SK-N-SH (cell line): ENCODE results near the gene SRGN. TPM values are rescaled to one million over a fixed set of nuclear protein-coding genes. Genes with fewer than 3 reads are reported as not detected.

ENCODE experiments used
- CTCF ChIA-PET: fragments of 300-600, 350-600 bp; formaldehyde crosslinking; extraction: SDS; loops from one replicate; lab custom pipeline; 2021; lab: Yijun Ruan, JAX
- POLR2A ChIA-PET: fragments of 350-600 bp; sonication (Branson Sonifier 250); formaldehyde crosslinking; extraction: SDS; loops from one replicate; lab custom pipeline; 2020; ENCODE audit warnings: antibody characterized with exemption, inconsistent platforms; lab: Yijun Ruan, JAX
- DNase-seq: peaks from one replicate; pipeline ENCODE4 v3.0.0; 2012
- H2AFZ ChIP-seq: fragments of 200-600 bp; sonication (generic); 2 replicates; pipeline ENCODE4 v1.8.1; 2016; ENCODE audit warnings: antibody characterized with exemption, mild to moderate bottlenecking, low read depth
- H3F3A ChIP-seq: fragments of 200-600 bp; sonication (generic); replicated peaks from 2 replicates; pipeline ENCODE3; 2016; ENCODE audit warnings: antibody characterized with exemption, mild to moderate bottlenecking; ENCODE audit not compliant: insufficient read depth
- H3K27ac ChIP-seq, 2 experiments: fragments of 200-500 bp in 1 of 2; fragments of 200-600 bp in 1 of 2; sonication (Bioruptor generic) in 1 of 2; sonication (generic), shearing (Covaris generic) in 1 of 2; 2 replicates each; pipeline versions ENCODE4 v1.5.1 to v1.6.1; 2014 to 2016; ENCODE audit warnings: low read depth in 2 of 2, inconsistent platforms in 1 of 2, low read length in 1 of 2, mild to moderate bottlenecking in 1 of 2, mixed read lengths in 1 of 2
- H3K27me3 ChIP-seq: fragments of 200-600 bp; sonication (generic), shearing (Covaris generic); 2 replicates; pipeline ENCODE4 v1.6.1; 2016; ENCODE audit warnings: mixed run types; ENCODE audit not compliant: insufficient read depth
- H3K36me3 ChIP-seq, 2 experiments: fragments of 200-500 bp in 1 of 2; fragments of 200-600 bp in 1 of 2; sonication (Bioruptor generic) in 1 of 2; sonication (generic) in 1 of 2; replicated peaks in 1 of 2; 2 replicates each; pipeline versions ENCODE3 to v1.5.1; 2014 to 2016; ENCODE audit warnings: low read length in 1 of 2, mild to moderate bottlenecking in 1 of 2; ENCODE audit not compliant: insufficient read depth in 2 of 2, control insufficient read depth in 1 of 2
- H3K4me1 ChIP-seq, 2 experiments: fragments of 200-500 bp in 1 of 2; fragments of 200-600 bp in 1 of 2; sonication (Bioruptor generic) in 1 of 2; sonication (generic), shearing (Covaris generic) in 1 of 2; 2 replicates each; pipeline versions ENCODE4 v1.5.1 to v1.6.1; 2014 to 2016; ENCODE audit warnings: low read depth in 1 of 2, low read length in 1 of 2, mixed run types in 1 of 2; ENCODE audit not compliant: insufficient read depth in 2 of 2, control insufficient read depth in 1 of 2
- H3K4me2 ChIP-seq: fragments of 200-600 bp; sonication (generic), shearing (Covaris generic); 2 replicates; pipeline ENCODE4 v1.6.1; 2017; ENCODE audit warnings: mixed run types
- H3K4me3 ChIP-seq, 2 experiments: fragments of 200-500 bp in 1 of 2; fragments of 200-600 bp in 1 of 2; sonication (Bioruptor generic) in 1 of 2; sonication (generic), shearing (Covaris generic) in 1 of 2; 2 replicates each; pipeline versions ENCODE4 v1.5.1 to v1.8.1; 2014 to 2016; ENCODE audit warnings: low read depth in 2 of 2, inconsistent platforms in 1 of 2, low read length in 1 of 2, mild to moderate bottlenecking in 1 of 2, mixed read lengths in 1 of 2, moderate library complexity in 1 of 2
- H3K79me2 ChIP-seq: fragments of 200-600 bp; sonication (generic); 2 replicates; pipeline ENCODE4 v1.8.1; 2017; ENCODE audit warnings: mild to moderate bottlenecking; ENCODE audit not compliant: insufficient read depth
- H3K9ac ChIP-seq: fragments of 200-600 bp; sonication (generic); 2 replicates; pipeline ENCODE4 v1.6.1; 2017; ENCODE audit warnings: mixed run types
- H3K9me2 ChIP-seq: fragments of 200-600 bp; sonication (generic); 2 replicates; pipeline ENCODE4 v1.6.1; 2017; ENCODE audit warnings: mixed run types
- H3K9me3 ChIP-seq: fragments of 200-600 bp; sonication (generic); 2 replicates; pipeline ENCODE4 v1.6.1; 2017; ENCODE audit warnings: mixed run types, mild to moderate bottlenecking, moderate library complexity
- H4K20me1 ChIP-seq: fragments of 200-600 bp; sonication (generic); 2 replicates; pipeline ENCODE4 v1.6.1; 2017; ENCODE audit warnings: mild to moderate bottlenecking, mixed run types; ENCODE audit not compliant: insufficient read depth
- CHD2 ChIP-seq: fragments of 150-350 bp; IDR thresholded peaks from 2 replicates; pipeline ENCODE4 v1.6.1; 2018; ENCODE audit warnings: low read length; ENCODE audit not compliant: partially characterized antibody
- EP300 ChIP-seq, 2 experiments: IDR thresholded peaks; 2 replicates each; pipeline versions ENCODE4 v1.4.0 to v1.6.1; 2012; ENCODE audit warnings: borderline replicate concordance in 1 of 2, low read depth in 1 of 2, low read length in 1 of 2
- EZH2phosphoT487 ChIP-seq: fragments of 200-600 bp; sonication (generic); IDR thresholded peaks from 2 replicates; pipeline ENCODE4 v1.6.1; 2017; ENCODE audit warnings: low read depth, mixed run types, mild to moderate bottlenecking, antibody characterized with exemption, moderate library complexity, borderline replicate concordance
- GABPA ChIP-seq: IDR thresholded peaks from 2 replicates; pipeline ENCODE4 v1.4.0; 2012; ENCODE audit warnings: low read depth, mild to moderate bottlenecking
- MAX ChIP-seq: IDR thresholded peaks from 2 replicates; pipeline ENCODE4 v1.4.0; 2012; ENCODE audit warnings: low read depth
- MEF2A ChIP-seq: IDR thresholded peaks from 2 replicates; pipeline ENCODE4 v1.4.0; 2012; ENCODE audit warnings: low read depth, borderline replicate concordance
- NFIC ChIP-seq: IDR thresholded peaks from 2 replicates; pipeline ENCODE4 v1.4.0; 2012; ENCODE audit warnings: borderline replicate concordance
- NRF1 ChIP-seq: IDR thresholded peaks from 2 replicates; pipeline ENCODE4 v1.6.1; 2012; ENCODE audit warnings: low read depth, mild to moderate bottlenecking, low read length
- RAD21 ChIP-seq: IDR thresholded peaks from 2 replicates; pipeline ENCODE4 v1.6.1; 2012; ENCODE audit warnings: mild to moderate bottlenecking, low read length
- REST ChIP-seq: IDR thresholded peaks from 2 replicates; pipeline ENCODE4 v1.6.1; 2012; ENCODE audit warnings: mild to moderate bottlenecking, low read depth, low read length, moderate library complexity
- RXRA ChIP-seq: IDR thresholded peaks from 2 replicates; pipeline ENCODE4 v1.4.0; 2012; ENCODE audit warnings: low read depth, mild to moderate bottlenecking, borderline replicate concordance
- SIN3A ChIP-seq: IDR thresholded peaks from 2 replicates; pipeline ENCODE4 v1.6.1; 2012; ENCODE audit warnings: low read depth, mild to moderate bottlenecking, low read length, moderate library complexity, borderline replicate concordance
- USF2 ChIP-seq: fragments of 150-350 bp; IDR thresholded peaks from 2 replicates; pipeline ENCODE4 v1.6.1; 2017; ENCODE audit warnings: antibody characterized with exemption, low read length, low read depth, borderline replicate concordance
- WGBS: methylation state at CpG from one replicate; pipeline ENCODE4 v1.1.6; 2017; ENCODE audit warnings: low lambda C conversion rate; 5-methylcytosine and 5-hydroxymethylcytosine counted together
- polyA plus RNA-seq, 3 experiments: library from polyadenylated mRNA; depleted of rRNA; stranded (reverse); fragments of >200 nt; gene quantifications; 2 replicates each; pipeline ENCODE4 v1.2.3, GENCODE V29; 2012
- TF ChIP-seq, protein P1 (sequence below): IDR thresholded peaks from 2 replicates; pipeline ENCODE4; 2012
- TF ChIP-seq, protein P2 (sequence below): fragments of 200-600 bp; sonication (generic); IDR thresholded peaks from 2 replicates; pipeline ENCODE4 v1.6.1; 2017; ENCODE audit warnings: antibody characterized with exemption, mild to moderate bottlenecking, moderate library complexity

SRGN gene
- polyA plus RNA-seq, 1 of the 3 experiments (the other 2 are of a cell fraction) = 0.10 TPM

DNA sequence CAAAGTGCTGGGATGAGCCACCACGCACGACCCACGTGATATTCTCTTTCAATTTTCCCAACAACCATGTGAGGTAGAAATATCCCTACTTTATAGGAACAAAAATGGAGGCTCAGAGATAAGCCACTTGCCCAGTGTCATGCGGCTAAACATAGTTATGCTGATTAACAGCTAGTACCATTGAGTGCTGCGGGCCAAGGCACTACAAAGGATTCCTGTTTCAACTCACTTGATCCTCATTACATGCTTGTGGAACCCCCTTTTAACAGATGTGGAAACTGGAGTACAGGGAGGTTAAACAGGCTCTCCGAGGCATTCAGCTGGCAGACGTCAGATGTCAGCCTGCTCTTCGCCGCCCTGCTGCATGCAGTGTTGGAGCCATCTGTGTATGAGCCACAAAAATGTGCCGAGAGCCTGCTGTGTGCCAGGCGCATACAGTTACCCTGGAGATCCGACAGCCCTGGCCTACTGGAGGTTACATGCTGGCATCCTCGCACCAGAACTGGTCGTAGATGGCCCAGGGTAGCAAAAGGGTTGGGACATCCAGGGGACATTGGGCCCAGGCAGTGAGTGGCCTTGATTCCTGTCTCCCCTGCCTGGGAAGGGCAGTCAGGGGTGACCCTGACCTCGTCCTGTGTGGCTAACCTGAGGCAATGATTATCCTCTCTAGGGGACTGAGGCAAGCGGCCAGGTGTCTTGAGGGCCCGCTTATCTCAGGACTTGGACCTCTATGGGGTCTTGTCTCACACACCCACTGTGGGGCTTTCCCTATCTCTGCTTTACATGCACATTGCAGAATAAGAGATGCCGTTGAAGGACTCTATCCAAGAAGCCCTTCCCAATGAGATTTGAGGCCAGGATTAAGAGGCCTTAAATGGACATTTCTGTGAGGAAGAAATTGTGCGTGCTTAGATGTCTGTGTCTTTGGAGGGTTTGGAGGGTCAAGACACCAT lies 18.5 kb upstream of the SRGN start:
- Histone ChIP-seq H3K79me2 (no peaks in the 10 kb centered on the region), H2AFZ (no peak overlapping the region), H3K9me3 (no peaks in the 10 kb centered on the region), H3K4me2 (no peak overlapping the region), H3K9me2 (no peaks in the 10 kb centered on the region), H4K20me1 (no peaks in the 10 kb centered on the region), H3K27me3 (no peaks in the 10 kb centered on the region), H3K4me3 (no peak overlapping the region), H3K9ac (no peak overlapping the region), H3K27ac (no peak overlapping the region), H3F3A (peaks cover 3% of the 10 kb centered on the region), H3K4me1 (no peaks in the 10 kb centered on the region; a peak in 2 of 4 replicates), H3K36me3 (no peaks in the 10 kb centered on the region)
- TF ChIP-seq, protein P1, sequence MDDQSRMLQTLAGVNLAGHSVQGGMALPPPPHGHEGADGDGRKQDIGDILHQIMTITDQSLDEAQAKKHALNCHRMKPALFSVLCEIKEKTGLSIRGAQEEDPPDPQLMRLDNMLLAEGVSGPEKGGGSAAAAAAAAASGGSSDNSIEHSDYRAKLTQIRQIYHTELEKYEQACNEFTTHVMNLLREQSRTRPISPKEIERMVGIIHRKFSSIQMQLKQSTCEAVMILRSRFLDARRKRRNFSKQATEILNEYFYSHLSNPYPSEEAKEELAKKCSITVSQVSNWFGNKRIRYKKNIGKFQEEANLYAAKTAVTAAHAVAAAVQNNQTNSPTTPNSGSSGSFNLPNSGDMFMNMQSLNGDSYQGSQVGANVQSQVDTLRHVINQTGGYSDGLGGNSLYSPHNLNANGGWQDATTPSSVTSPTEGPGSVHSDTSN = no peak
- TF ChIP-seq REST (no peak), NRF1 (no peak), NFIC (no peak), MAX (no peak), RAD21 (no peak), RXRA (no peak), GABPA (no peak), CHD2 (no peak), USF2 (no peak), MEF2A (no peak), SIN3A (no peak), EP300 (IDR thresholded peaks at IDR 0.05; ENCODE audit: borderline replicate concordance in 1 of 2, low read depth in 1 of 2, low read length in 1 of 2) (no peak), EZH2phosphoT487 (no peak)
- TF ChIP-seq, protein P2, sequence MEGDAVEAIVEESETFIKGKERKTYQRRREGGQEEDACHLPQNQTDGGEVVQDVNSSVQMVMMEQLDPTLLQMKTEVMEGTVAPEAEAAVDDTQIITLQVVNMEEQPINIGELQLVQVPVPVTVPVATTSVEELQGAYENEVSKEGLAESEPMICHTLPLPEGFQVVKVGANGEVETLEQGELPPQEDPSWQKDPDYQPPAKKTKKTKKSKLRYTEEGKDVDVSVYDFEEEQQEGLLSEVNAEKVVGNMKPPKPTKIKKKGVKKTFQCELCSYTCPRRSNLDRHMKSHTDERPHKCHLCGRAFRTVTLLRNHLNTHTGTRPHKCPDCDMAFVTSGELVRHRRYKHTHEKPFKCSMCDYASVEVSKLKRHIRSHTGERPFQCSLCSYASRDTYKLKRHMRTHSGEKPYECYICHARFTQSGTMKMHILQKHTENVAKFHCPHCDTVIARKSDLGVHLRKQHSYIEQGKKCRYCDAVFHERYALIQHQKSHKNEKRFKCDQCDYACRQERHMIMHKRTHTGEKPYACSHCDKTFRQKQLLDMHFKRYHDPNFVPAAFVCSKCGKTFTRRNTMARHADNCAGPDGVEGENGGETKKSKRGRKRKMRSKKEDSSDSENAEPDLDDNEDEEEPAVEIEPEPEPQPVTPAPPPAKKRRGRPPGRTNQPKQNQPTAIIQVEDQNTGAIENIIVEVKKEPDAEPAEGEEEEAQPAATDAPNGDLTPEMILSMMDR = no peak
- no peak for DNase-seq
- 80% methylated on average over 14 of the region's 19 CpGs for WGBS
- ChIA-PET CTCF (no interaction called here), POLR2A (no interaction called here)
